Osteocyte (in vitro differentiated cells): ENCODE results near the gene DUS4L. TPM values are rescaled to one million over a fixed set of nuclear protein-coding genes. Genes with fewer than 3 reads are reported as not detected.

Experiments used
- DNase-seq: peaks from one replicate; pipeline ENCODE4 v3.0.0; 2021; ENCODE audit warnings: mixed read lengths; ENCODE audit not compliant: unreplicated experiment; ENCODE audit errors: extremely low spot score
- H3K27ac Mint-ChIP-seq: one replicate; pipeline ENCODE4 v1.8.0; 2021; ENCODE audit warnings: mild to moderate bottlenecking, mixed read lengths; ENCODE audit not compliant: unreplicated experiment
- H3K27me3 Mint-ChIP-seq: one replicate; pipeline ENCODE4 v1.8.0; 2021; ENCODE audit warnings: mixed read lengths; ENCODE audit not compliant: unreplicated experiment
- H3K36me3 Mint-ChIP-seq: one replicate; pipeline ENCODE4 v1.8.0; 2021; ENCODE audit warnings: mixed read lengths; ENCODE audit not compliant: unreplicated experiment
- H3K4me1 Mint-ChIP-seq: one replicate; pipeline ENCODE4 v1.8.0; 2021; ENCODE audit warnings: mixed read lengths; ENCODE audit not compliant: unreplicated experiment
- H3K4me3 Mint-ChIP-seq: one replicate; pipeline ENCODE4 v1.8.0; 2021; ENCODE audit warnings: mild to moderate bottlenecking, moderate library complexity, mixed read lengths; ENCODE audit not compliant: unreplicated experiment
- H3K9me3 Mint-ChIP-seq: one replicate; pipeline ENCODE4 v1.8.0; 2021; ENCODE audit warnings: mixed read lengths; ENCODE audit not compliant: unreplicated experiment
- total RNA-seq: library from RNA; stranded (reverse); gene quantifications from 2 replicates; pipeline ENCODE4 v1.2.1, GENCODE V29; 2021
- TF ChIP-seq, protein P1 (sequence below): fragments of 200-600 bp; sonication (generic); IDR thresholded peaks from 2 replicates; pipeline ENCODE4 v1.5.0; 2021; ENCODE audit warnings: antibody characterized with exemption, mild to moderate bottlenecking, moderate library complexity

Gene DUS4L
- total RNA-seq, 1 donor from 2014 or later: 7.9 TPM

DNA sequence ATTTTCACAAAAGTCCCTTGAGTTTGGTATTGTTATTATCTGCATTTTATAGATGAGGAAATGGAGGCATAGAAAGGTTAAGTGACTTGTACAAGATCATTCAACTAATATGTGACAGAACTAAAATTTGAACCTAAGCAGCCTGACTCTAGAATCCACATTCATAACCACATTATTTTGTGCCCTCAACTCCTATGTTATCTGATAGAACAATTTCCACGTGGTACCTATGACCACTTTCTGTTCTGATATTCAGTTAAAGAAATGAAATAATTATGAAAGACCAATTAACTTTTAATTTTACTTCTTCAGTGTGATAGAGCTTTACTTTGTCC is 33.8 kb downstream of the DUS4L start:
- Mint-ChIP-seq H3K27me3 (no peaks in the 10 kb centered on the region), H3K36me3 (peaks cover 30% of the 10 kb centered on the region), H3K27ac (no peak overlapping the region), H3K4me3 (no peak overlapping the region), H3K9me3 (no peaks in the 10 kb centered on the region), H3K4me1 (peaks cover 14% of the 10 kb centered on the region)
- DNase-seq: no peak
- TF ChIP-seq, protein P1, sequence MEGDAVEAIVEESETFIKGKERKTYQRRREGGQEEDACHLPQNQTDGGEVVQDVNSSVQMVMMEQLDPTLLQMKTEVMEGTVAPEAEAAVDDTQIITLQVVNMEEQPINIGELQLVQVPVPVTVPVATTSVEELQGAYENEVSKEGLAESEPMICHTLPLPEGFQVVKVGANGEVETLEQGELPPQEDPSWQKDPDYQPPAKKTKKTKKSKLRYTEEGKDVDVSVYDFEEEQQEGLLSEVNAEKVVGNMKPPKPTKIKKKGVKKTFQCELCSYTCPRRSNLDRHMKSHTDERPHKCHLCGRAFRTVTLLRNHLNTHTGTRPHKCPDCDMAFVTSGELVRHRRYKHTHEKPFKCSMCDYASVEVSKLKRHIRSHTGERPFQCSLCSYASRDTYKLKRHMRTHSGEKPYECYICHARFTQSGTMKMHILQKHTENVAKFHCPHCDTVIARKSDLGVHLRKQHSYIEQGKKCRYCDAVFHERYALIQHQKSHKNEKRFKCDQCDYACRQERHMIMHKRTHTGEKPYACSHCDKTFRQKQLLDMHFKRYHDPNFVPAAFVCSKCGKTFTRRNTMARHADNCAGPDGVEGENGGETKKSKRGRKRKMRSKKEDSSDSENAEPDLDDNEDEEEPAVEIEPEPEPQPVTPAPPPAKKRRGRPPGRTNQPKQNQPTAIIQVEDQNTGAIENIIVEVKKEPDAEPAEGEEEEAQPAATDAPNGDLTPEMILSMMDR: no peak

DNA sequence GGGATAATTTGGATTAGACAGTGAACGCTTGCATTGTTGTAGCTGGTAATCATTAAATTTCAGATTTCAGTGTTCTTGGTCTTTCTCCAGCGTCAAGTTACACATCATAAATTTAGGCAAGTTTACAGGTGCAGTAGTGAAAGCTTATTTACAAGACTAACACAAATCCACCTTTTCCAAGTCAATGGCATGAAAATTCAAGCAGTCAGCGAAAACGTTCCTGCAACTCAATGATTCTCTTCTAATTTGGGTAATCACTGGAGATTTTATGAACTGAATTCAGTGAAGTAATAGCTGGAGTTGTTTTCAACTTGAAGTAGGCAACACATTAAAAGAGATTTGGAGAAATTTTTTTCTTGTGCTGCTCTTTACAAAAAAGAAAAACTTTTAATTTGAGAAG is 34.2 kb downstream of the DUS4L start:
- TF ChIP-seq, protein P1: no peak
- no peaks in the 10 kb centered on the region for H3K9me3 Mint-ChIP-seq

DNA sequence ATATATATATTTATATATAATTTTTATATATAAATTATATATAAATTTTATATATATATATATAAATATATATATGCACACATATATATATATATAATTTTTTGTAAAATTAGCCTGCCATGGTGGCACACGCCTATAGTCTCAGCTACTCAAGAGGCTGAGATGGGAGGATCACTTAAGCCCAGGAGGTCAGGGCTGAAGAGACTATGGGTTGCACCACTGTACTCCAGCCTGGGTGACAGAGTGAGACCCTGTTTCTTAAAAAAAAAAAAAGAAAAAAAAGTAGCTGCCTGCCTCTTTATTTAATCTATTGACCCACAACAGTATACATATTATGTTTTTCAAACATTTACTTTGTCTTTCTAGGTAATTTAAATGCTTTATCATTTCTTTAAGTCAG is 35.5 kb downstream of the DUS4L start:
- Mint-ChIP-seq H3K27me3 (no peaks in the 10 kb centered on the region), H3K36me3 (peaks cover 34% of the 10 kb centered on the region), H3K4me3 (no peak overlapping the region), H3K9me3 (no peaks in the 10 kb centered on the region), H3K27ac (no peak overlapping the region), H3K4me1 (peaks cover 14% of the 10 kb centered on the region)
- no peak for DNase-seq
- TF ChIP-seq, protein P1: no peak

More for the DNA sequence above, 34.2 kb downstream of the DUS4L start:
- H3K36me3 Mint-ChIP-seq: peaks cover 31% of the 10 kb centered on the region
- no peaks in the 10 kb centered on the region for H3K27me3 Mint-ChIP-seq
- no peak overlapping the region for H3K27ac Mint-ChIP-seq
- no peak overlapping the region for H3K4me3 Mint-ChIP-seq
- no peak for DNase-seq
- H3K4me1 Mint-ChIP-seq: peaks cover 14% of the 10 kb centered on the region

DNA sequence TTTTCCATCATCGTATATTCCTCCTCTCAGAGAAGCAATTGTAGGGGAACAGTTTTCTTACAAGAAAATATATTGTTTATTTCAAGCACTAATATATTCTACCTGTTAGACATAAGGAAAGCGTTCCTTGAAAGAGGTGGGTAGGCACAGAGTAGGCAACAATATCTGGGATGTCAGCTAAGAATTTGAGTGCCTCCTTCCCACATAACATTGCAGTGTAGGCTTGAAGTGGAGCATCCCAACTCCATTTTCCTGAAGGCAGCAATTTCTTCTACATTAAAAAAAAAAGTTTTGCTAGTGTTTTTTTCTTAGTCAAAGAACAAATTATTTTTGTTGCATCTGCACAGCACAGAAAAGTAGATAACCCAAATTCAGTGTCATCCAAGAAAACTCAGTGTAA is 37.0 kb downstream of the DUS4L start:
- Mint-ChIP-seq H3K36me3 (peaks cover 30% of the 10 kb centered on the region), H3K27ac (no peak overlapping the region), H3K27me3 (no peaks in the 10 kb centered on the region), H3K4me1 (peaks cover under 1% of the 10 kb centered on the region), H3K4me3 (no peak overlapping the region), H3K9me3 (no peaks in the 10 kb centered on the region)
- TF ChIP-seq, protein P1: no peak
- DNase-seq: no peak

DNA sequence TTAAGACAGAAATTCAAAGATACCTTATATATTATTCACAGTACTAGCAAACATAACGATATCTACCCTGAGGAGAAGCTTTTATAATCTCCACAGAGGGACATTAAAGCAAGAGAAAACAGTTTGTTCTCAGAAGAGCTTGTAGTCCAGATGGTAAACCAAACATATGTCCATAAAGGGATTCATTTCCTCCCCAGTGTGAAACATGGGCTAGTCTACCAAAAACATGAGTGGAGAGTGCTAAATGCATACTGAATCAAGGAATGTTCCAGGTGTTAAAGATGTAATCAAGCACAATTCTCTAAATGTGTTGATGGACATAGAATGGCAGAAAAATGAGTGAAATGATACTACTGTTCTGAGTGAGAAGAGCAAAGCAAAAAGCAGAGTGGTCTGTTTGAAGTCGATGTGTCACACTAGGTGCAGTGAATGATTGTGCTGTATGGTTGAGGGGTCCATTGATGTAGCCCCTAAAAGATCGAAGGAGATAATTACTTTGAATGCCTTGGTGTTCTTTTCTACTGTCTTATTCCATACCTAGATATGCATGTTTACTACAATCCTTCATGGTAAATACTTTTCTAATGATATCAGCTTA is 41.5 kb downstream of the DUS4L start:
- Mint-ChIP-seq H3K27ac (no peak overlapping the region), H3K27me3 (no peaks in the 10 kb centered on the region)
- TF ChIP-seq, protein P1: no peak

More for the DNA sequence above, 41.5 kb downstream of the DUS4L start:
- Mint-ChIP-seq H3K36me3 (peaks cover 26% of the 10 kb centered on the region), H3K4me3 (no peak overlapping the region), H3K4me1 (no peaks in the 10 kb centered on the region), H3K9me3 (no peaks in the 10 kb centered on the region)
- DNase-seq: no peak
